Coronary artery (tissue), 2 donors: ENCODE results near the gene SCAF1.

Source experiments
- DNase-seq: peaks from one replicate; pipeline ENCODE4 v3.0.0-alpha.2; 2017; ENCODE audit warnings: low spot score
- H3K27ac ChIP-seq, 2 donors: fragments of 200-600 bp; sonication (generic); one replicate each; pipeline ENCODE4 v1.5.1; 2016 to 2019
- H3K4me3 ChIP-seq: fragments of 200-600 bp; sonication (generic); 2 replicates; pipeline ENCODE4 v1.5.1; 2016; ENCODE audit warnings: mild to moderate bottlenecking, moderate library complexity
- CTCF ChIP-seq: fragments of 200-600 bp; sonication (generic); IDR thresholded peaks from one replicate; pipeline ENCODE4 v1.5.1; 2019; ENCODE audit warnings: antibody characterized with exemption

Gene SCAF1

DNA sequence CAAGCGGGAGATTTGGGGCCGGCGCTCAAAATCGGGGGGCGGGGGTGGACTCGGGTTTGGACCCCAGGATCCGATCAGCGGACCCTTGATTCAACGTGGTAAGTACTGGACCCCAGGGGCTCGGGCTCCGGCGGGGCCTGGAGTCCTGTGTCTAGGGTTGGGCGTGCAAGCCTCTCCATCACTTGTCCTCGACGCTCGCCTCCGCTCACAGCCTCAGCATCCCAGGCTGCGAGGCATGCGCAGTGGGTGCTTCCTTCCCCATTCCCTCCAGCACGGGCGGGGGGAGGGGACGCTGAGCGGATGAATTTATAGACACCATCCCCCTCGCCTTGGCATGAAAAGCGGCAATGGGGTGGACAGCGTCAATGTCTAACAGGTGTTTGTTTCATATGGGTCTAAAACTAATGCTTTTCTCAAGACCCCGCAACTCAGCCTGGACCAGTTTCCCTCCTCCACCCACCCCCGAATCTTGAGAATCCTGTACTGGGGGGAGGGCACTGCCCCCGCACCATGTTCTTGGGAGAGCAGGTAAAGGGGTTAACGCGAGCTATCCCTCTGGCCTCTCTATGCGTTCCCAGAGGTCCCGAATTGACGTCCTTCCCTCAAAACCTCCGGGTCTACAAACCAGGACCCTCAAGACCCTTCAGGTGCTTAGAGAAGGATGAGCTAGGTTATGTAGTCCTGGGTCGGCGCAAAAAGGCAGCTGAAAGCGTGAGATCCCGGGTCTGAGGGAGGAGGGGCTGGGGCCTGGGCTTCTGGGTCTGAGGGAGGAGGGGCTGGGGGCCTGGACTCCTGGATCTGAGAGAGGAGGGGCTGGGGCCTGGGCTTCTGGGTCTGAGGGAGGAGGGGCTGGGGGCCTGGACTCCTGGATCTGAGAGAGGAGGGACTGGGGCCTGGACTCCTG, 49.5 kb downstream of the SCAF1 start:
- H3K4me3 ChIP-seq = peak overlapping the region; percentile 61
- TF ChIP-seq CTCF = no peak
- peak overlapping the region in 1 of 2 donors; percentile 7 for H3K27ac ChIP-seq
- no peak for DNase-seq

DNA sequence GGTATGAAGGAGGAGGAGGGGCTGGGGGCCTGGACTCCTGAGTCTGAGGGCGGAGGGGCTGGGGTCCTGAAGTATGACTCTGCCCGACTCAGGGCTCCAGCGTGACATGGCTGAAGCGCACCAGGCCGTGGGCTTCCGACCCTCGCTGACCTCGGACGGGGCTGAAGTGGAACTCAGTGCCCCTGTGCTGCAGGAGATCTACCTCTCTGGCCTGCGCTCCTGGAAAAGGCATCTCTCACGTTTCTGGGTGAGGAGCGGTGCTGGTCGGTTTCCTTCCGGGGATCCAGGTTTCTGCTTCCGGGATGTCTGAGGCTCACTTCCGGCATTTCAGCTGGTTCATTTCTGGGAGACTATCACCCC, 50.1 kb downstream of the SCAF1 start:
- Histone ChIP-seq H3K27ac (no peak overlapping the region), H3K4me3 (no peak overlapping the region)
- no peak for TF ChIP-seq CTCF
- DNase-seq = no peak

DNA sequence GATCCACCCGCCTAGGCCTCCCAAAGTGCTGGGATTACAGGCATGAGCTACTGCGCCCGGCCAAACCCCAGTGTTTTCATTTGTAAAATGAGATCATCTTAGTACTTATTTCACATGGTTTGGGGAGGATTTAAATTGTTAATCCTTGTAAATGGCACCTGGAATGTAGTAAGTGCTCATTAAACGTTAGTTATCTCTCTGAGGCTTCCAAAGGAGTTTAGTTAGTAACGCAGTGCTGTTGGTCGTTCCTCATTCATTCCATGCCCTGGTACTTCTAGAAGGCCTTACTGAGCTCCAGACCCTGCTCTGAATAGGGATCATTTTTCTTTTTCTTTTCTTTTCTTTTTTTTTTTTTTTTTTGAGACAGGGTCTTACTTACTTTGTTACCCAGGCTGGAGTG, 54.1 kb downstream of the SCAF1 start:
- no peak for TF ChIP-seq CTCF
- Histone ChIP-seq H3K4me3 (no peak overlapping the region), H3K27ac (no peak overlapping the region)
- DNase-seq = no peak

DNA sequence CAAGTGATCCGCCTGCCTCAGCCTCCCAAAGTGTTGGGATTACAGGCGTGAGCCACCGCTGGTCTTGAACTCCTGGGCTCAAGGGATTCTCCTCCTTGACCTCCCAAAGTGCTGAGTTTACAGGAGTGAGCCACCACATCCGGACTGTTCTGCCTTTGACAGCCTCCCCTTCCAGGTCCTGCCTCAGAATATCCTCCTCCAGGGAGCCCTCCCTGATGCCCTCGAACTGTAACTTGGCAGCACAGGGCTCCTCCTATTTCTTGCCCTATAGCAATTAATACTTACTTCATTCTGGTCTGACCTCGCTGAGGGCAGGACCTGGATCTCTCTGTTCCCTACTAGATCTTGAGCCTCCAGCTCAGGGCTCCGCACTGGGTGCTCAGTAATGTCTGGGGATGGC, 54.9 kb downstream of the SCAF1 start:
- Histone ChIP-seq H3K4me3 (no peak overlapping the region), H3K27ac (no peak overlapping the region)
- no peak for TF ChIP-seq CTCF
- DNase-seq = no peak

GRCh38 chr19:49699364-49699763, 57.4 kb downstream of the SCAF1 start:
- Histone ChIP-seq H3K4me3 (no peak overlapping the region), H3K27ac (no peak overlapping the region)
- DNase-seq = no peak
- no peak for TF ChIP-seq CTCF

DNA sequence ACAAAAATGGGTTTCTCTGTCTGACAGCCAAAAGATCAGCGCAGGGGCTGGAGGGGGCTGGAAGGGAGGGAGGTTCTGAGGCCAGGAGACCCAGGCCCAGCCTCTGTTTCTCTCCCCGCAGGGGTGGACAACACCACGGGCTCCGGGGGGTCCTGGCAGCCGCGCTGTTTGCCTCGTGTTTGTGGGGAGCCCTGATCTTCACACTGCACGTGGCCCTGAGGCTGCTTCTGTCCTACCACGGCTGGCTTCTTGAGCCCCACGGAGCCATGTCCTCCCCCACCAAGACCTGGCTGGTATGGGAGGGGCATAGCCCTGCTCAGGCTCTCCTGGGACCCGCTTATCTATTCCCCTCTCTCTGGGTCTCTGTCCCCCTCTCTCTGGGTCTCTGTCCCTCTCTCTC, 58.6 kb downstream of the SCAF1 start:
- TF ChIP-seq CTCF = no peak
- no peak for DNase-seq
- no peak overlapping the region for H3K4me3 ChIP-seq
- no peak overlapping the region for H3K27ac ChIP-seq

GRCh38 chr19:49701271-49701786, 59.3 kb downstream of the SCAF1 start:
- DNase-seq = no peak
- TF ChIP-seq CTCF = no peak
- Histone ChIP-seq H3K4me3 (no peak overlapping the region), H3K27ac (no peak overlapping the region)
